HG03280 (cell line): ENCODE data around the gene TNFRSF25.

Experiments
- ATAC-seq: cut with Tn5 transposase; IDR thresholded peaks from one replicate; pipeline ENCODE4 v1.9.1; 2021; ENCODE audit warnings: mild to moderate bottlenecking, moderate library complexity; ENCODE audit not compliant: unreplicated experiment

The TNFRSF25 gene, protein sequence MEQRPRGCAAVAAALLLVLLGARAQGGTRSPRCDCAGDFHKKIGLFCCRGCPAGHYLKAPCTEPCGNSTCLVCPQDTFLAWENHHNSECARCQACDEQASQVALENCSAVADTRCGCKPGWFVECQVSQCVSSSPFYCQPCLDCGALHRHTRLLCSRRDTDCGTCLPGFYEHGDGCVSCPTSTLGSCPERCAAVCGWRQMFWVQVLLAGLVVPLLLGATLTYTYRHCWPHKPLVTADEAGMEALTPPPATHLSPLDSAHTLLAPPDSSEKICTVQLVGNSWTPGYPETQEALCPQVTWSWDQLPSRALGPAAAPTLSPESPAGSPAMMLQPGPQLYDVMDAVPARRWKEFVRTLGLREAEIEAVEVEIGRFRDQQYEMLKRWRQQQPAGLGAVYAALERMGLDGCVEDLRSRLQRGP

DNA sequence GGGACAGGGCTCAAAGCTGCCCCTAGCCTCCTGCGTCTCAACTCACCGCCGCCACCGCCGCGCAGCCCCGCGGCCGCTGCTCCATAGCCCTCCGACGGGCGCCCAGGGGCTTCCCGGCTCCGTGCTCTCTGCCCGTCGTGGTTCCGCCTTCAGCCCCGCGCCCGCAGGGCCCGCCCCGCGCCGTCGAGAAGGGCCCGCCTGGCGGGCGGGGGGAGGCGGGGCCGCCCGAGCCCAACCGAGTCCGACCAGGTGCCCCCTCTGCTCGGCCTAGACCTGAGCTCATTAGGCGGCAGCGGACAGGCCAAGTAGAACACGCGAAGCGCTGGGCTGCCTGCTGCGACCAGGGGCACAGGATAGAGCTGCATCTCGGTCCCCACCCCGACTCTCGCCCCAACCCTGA, at the start of gene TNFRSF25:
TSS of gene TNFRSF25 (minus strand) at position 151 of the 400 bp plus-strand sequence. CDS start at position 85, 66 bp downstream.
- ATAC-seq = no peak

DNA sequence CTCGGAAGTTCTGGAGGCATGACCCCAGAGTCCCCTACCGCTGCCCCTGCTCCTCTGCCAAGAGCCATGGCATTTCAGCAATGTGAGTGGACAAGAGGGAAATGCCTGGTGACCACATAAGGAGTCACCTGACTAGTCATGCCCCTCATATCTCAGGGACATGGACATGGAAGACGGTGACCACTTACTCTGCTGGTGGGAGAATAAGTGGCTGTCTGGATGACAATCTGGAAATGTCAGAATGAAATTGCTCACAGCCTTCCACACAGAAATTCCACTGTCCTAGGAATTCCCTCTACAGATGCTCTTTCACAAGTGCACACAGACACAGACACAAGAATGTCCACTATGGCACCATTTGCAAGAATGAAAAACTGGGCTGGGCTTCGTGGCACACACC, 49.8 kb upstream of the TNFRSF25 start:
- ATAC-seq = no peak

DNA sequence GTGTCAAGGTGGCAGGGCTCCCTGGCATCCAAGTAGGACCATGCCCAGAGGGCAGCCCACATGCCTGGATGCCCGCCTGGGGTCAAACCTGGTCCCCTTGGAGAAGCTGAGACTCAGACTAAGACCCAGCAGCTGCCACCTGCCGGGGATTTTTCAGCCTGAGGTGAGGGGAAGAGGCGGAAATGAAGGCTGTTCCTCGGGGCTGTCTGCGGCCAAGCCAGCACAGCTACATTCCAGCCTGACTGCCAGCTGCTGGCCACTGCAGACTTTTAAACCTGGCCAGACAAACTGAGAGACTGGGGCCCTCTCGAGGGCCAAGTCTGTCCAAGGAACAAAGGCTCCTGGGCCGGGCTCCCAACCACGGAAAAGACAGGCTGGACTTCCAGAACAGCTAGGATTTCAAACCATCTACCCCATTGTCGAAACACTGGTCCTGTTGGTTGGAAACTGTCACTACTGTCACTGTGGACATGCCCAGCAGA, 47.4 kb upstream of the TNFRSF25 start:
- ATAC-seq = no peak

DNA sequence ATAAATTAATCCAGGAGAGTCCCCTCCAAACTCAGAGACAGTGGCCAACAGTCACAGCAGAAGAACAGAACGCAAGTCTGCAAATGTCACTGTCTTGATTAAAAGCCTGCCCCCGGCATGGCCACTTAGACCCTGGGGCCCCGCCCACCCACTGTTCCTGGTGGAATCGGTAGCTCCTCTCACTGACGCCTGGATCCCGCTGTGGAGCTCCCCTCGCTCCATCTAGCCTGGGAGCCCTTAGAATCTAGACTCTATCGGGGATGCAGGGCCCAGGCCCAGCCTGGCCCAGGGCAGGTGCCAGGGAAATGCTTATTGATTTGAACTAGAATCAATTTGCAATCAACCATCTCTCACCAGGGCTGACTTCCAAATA, 46.9 kb upstream of the TNFRSF25 start:
- ATAC-seq = no peak

DNA sequence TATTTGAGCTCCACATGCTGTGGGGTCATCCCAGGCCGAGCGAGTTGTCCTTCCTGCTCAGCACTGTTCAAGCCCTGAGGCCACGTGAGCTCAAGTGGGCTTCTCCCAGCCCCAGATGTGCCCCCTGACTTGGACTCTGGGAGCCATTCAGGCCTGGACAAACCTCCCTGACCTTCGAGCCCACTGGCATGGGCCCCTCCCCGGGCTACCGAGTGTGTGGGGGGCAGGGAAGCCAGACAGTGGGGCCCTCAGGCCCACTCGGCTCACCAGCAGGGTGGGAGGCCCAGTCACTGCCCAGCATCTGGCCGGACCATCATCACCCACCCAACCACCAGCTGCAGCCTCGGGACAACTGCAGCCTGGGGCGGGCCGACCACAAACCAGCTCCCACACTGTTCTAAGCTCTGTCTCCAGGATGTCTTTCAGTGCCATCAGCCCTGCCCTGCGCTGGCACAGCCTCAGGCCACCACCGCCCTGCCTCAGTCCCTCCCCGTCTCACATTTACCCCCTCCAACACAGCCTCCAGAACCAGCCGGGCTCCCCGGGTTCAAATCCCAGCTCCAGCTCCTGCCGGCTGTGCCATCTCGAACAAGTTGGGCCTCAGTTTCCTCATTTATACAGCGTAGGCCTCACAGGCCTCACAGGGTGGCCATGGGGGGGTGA, 46.4 kb upstream of the TNFRSF25 start:
- ATAC-seq = no peak

DNA sequence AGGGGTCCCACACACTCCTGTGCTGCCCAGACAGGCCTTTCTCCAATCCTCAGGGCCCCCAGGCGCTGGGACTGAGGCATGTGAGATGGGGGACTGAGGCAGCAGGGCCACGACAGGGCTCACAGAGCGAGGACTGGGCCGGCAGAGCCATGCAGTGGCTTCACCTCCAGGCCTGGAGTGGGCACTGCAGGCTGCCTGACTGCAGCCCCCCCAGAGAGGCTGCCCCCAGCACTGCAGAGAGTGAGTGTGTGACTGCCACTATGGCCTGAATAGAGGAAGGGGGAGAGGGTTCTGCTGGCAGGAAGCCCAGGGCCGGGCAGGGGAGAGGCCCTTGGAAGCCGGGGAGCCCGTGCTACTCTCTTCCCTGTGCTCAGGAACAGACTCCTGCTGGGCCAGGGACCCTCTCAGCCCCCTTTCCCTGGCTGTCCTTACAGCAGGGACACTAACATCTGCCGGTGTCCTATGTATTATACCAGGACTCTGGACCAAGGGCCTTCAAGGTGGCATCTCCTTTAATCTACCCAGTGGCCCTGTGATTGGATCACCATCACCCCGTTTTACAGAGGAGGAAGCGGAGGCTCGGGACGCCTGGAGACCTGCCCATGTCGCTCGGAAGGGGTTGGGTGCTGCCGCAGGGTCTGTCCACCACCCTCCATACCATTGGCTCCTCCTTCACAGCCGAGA, 45.7 kb upstream of the TNFRSF25 start:
- no peak for ATAC-seq

DNA sequence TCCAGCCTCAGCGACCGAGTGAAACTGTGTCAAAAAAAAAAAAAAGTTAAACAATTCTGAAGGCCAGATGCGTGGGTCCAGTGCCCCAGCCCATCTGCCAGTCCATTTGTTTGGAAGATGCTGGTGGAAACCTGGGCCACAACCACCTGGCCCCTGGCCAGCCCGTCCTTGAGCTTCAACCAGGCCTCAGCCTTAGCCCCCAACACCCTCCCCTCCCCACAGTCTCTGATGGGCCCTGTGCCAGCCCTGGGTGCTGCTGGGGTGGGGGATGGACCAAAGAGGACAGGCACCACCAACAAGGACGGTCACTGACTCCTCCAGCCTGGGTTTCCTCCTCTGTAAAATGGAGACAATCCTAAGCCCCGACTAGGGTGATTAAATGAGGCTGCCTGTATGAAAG, 45.1 kb upstream of the TNFRSF25 start:
- ATAC-seq = no peak

DNA sequence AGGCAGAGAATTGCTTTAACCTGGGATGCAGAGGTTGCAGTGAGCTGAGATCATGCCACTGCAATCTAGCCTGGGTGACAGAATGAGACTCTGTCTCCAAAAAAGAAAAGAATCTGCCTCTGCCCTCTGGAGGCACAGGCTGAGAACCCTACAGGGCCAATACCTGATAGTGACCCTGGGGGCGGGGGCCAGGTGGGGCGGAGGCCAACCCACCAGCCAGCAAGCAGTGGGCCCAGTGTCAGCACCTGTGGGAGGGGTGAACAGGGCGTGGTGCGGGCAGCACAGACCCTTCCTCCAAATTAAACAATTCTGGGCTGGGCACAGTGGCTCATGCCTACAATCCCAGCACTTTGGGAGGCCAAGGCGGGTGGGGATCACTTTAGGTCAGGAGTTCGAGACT, 44.5 kb upstream of the TNFRSF25 start:
- no peak for ATAC-seq

DNA sequence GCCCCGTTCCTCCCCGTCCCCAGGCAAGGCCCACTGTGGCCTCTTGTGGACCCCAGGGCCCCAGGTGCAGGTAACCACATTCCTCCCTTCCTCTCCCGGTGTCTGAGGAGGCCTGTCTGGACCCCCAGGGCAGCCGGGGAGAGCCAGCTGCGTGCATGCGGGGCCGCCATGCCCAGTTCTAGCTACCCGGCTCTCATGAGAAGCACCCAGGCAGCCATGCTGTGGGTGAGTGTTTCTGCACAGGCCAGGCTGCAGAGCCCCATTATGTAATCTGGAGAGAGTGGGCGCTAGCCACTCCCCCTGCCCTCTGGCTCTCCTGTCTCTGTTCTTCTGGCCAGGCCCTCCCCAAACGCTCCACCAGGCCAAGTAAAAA, 43.9 kb upstream of the TNFRSF25 start:
- no peak for ATAC-seq

DNA sequence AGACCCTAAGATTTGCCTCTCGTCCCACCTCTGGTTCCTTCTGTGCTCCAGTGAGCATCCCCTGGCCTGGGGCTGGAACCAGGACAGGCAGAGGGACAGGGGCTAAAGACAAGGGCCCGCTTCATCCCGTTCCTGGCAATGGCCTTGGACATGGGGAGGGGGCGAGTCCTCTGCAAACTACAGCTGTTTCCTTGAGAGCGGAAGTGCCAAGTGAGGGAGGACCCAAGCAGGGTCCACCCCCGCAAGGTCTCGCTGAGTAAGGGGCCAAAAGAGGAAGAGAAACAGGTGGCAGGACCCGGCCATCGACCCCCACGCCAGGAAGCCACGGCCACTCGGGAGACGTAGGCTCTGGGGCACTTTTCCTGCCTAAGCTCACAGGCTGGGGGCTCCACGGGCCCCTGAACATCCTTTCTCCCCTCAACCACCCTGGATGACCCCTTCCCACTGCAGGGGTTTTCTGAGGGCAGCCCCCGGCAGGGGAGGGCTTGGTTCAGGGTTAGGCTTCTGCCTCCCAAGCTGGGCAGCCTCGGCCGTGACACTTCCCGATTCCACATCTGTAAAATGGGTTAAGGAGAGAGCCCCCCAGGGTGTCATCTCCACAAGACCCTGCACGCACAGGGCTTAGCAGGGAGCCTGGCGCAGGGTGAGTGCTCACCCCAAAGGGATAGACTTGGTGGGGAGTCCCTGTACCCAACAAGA, 43.4 kb upstream of the TNFRSF25 start:
- no peak for ATAC-seq

DNA sequence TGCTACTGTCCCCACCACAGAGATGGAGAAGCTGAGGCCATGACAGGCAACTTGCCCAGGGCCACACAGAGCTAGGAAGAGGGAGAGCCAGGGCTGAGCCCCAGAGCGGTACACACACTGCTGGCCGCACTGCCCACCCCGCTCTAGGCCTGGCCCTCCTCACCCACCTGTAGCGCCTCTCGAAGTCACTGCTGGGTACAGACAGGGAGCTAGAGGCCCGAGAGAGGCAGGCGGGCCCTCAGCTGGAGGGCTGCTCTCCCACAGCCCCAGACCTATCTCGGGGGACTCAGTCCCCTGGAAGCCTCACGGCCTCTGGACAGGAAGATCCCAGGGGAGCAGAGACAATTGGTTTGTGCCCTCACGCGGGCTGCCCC, 42.8 kb upstream of the TNFRSF25 start:
- no peak for ATAC-seq

DNA sequence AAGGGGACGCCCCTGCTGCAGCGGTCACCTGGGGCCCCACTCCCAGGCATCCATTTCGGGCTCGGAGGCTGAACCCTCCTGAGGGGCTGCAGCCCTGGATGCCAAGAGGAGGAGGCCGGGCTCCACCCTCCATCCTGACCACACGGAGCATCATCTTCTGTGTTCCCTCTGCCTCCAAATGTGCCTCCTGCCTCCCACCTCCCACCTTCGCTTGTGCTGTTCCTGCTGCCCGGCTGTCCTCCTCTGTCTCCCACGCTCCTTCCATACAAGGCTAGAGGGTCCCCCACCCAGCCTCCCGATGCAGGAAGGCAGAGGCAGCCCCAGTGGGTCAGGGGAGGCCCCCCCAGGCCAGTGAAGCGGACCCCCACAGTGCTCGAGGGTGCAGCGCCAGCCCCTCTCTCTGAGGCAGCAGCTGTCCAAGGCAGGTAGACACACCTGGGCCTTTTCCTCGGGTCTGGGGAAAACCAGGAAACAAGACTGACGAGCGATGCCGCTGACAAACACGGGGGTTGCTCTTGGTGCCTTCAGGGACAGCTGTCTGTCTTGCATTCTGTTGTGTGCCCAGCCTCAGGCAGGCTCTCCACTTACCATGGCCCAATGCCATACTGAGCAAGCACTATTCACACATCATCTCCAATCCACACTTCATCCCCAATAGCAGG, 42.3 kb upstream of the TNFRSF25 start:
- no peak for ATAC-seq

DNA sequence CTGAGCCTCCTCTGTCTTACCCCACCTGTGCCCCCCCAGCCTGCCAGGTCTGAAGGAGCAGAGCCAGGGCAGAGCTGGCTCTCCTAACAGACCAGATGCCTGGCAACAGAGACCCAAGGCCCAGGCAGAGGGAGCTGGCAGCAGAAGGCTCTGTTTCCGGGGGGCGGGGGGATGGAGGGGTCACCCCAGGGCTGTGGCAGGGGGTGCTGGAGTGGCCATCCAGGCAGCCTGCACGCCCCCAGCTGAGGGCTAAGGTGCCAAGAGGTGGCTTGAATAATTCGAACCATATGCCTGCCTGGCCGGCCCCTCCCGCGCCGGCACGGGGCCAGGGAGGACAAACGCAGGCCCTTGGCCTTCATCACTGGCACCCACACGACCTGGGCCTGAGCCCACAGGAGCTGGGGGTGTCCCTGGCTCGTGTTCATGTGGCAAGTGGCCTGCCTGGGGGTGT, 41.5 kb upstream of the TNFRSF25 start:
- no peak for ATAC-seq

DNA sequence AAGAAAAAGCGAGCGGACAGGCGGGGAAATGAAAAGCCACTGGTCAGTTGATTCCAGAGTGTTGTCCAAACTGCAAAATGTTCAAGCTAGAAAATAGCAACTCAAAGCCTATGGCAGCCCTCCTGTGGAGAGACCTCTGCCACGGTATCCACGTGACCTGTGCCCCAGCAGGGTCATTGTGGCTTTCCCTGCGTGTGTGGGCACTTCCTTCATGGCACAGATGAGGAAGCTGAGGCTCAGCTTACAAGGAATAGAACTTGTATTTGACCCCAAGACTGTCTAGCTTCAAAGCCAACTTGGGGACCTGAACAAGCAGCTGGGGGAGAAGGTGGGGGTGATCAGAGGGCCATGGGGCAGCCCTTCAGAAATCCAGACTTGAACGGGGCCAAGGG, 41.1 kb upstream of the TNFRSF25 start:
- ATAC-seq = no peak

DNA sequence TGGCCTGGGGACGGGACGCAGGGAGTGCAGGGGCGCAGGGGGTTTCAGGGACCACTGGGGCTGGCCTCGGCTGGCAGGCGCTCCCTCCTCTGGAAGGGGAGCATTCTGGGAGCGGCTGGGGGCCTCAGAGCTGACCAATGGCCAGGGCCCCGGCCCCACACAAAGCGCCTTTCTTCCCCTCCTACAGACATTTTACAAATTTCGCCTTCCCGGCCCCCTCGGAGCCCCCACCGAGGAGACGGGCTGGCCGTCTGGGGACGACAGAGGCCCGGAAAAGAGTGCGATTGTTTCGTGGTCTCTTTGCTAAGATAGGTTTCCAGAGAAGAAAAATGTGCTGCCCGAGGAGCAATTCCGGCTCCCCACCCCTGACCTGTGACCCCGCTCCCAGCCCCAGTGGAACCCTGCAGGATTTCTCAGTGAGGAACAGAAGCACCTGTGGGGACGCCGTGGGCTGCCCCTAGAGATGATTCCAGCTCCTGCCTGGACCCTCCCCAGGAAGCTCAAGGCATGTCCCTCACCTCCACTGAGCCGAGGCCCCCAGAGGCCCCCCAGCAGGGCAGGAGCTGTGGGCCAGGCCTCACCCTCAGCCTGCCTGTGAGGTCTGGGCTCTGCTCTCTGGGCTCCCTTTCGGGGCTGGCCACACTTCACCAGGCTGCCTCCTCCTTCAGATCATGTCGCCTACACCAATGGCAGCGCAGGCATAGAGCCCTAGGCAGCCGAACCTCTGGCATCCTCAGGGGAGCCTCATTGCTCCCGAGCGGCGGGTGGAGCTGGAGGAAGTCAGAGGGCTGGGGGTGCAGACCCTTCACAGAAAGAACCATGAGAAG, 40.5 kb upstream of the TNFRSF25 start:
- ATAC-seq = no peak

DNA sequence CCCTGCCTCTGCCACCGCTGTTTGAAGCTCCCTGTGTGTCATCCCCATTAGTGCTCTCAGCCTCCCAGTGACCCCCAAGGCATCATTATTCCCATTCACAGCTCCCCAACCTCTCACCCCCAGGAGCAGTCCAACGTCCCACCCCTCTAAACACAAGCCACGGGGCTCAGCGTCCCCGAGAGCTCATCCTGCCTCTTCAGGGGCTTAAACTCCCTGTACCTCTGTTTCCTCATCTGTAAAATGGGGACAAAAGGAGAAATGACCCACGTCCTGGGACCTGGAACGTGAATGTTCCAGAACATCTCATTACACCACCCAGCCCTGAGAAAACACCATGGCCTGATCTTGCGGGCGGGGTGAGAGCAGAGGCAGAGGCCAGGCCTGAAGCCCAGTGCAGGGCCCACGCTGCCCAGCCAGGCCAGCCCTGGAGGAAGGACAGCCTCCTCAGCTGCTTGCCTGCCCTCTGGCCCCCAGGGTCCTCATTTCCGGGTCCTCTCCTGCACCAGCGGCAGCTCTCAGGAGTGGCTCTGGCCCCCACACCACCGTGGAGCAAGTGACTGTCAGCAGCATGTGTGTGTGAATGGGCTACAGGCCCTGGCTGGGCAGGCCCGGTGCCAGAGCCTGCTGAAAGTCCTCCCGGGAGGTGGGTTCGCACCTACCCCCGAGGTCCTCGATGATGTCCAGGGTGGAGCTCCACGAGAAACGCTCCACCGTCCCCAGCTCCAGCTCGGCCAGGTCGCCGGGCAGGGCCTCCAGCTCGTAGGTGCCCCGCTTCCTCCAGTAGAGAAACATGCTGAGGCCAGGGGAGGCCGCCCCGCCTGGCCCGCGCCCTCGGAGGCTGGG, 39.6 kb upstream of the TNFRSF25 start:
- no peak for ATAC-seq

DNA sequence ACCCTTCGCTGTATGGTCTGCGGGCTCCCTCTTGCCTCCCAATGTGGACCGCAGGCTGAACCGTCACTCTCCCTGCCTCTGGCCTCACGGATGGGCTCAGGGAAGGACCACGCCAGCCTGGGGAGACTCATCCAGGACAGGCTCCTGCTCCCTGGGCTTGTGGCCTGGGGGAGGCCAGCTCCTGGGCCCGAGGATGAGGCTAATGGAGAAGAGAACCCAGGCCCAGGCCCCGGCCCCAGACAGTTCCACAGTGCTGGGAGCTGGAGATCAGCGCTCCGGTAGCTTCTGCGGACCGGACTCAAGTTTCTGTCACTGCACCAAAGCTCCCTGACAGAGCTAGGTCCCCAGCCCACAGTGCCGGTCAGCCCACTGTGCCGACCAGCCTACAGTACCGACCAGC, 38.9 kb upstream of the TNFRSF25 start:
- ATAC-seq = no peak

DNA sequence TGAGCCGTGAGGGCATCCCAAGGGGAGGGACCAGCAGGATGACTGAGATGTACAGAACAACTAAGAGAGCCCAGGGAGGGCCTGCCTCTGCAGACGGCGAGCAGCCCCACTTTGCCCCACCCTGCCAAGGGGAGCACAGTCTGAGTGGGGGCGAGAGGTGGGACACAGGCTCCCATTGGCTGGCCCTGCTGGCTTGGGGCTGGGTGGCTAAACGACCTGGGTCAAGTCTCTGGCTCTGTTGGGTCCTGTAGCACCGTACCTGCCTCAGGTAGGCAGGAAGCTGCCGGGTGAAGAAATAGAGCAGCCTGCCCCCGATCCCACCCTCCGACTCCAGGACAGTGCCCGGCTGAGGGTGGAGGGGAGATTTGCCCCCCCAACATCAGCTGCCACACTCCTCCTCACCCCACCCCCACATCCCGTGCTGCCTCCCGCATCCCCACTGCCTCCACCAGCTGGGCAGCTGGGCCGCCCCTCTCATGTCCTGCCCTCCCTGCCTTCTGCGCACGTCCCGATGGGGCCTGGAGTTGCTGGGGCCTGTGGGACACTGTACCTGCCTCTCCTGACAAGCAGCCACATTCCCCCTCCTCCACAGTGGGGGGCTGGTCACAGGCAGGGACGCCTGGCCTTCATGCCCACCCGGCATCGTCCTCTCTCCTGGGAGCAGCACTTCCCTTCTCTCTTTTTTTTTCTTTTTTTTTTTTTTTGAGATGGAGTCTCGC, 38.1 kb upstream of the TNFRSF25 start:
- ATAC-seq = no peak
